Kidney (tissue), 14 donors: ENCODE results near the gene ACOX3. TPM values are rescaled to one million over a fixed set of nuclear protein-coding genes. Genes with fewer than 3 reads are reported as not detected.

Source experiments
- DNase-seq, 5 donors: peaks; one replicate each; pipeline ENCODE4 v3.0.0-alpha.2; 2013 to 2020
- FAIRE-seq: peaks from 2 replicates; lab custom pipeline; 2012; peaks lifted over from hg19 to GRCh38; lab: Jason Lieb, UNC
- H3K27ac ChIP-seq, 2 donors: one replicate each; pipeline ENCODE4 v1.7.0; 2013; ENCODE audit warnings: low read depth in 2 of 2, low read length in 2 of 2, inconsistent platforms in 1 of 2
- H3K27me3 ChIP-seq: one replicate; pipeline ENCODE4 v1.7.1; 2013; ENCODE audit warnings: low read length, inconsistent platforms; ENCODE audit not compliant: control insufficient read depth, insufficient read depth
- H3K36me3 ChIP-seq, 3 donors: one replicate each; pipeline versions ENCODE4 v1.7.0 to v1.7.1; 2013; ENCODE audit warnings: low read length in 3 of 3, control low read depth in 1 of 3, inconsistent platforms in 1 of 3; ENCODE audit not compliant: insufficient read depth in 3 of 3, control insufficient read depth in 2 of 3
- H3K4me1 ChIP-seq, 3 donors: one replicate each; pipeline versions ENCODE4 v1.7.0 to v1.7.1; 2013; ENCODE audit warnings: low read length in 3 of 3, inconsistent platforms in 1 of 3, low read depth in 1 of 3; ENCODE audit not compliant: control insufficient read depth in 2 of 3, insufficient read depth in 2 of 3
- H3K4me3 ChIP-seq, 3 donors: one replicate each; pipeline versions ENCODE4 v1.7.0 to v1.8.1; 2013; ENCODE audit warnings: low read length in 3 of 3, control low read depth in 1 of 3, inconsistent platforms in 1 of 3
- H3K9ac ChIP-seq, 3 donors: one replicate each; pipeline versions ENCODE4 v1.7.0 to v1.7.1; 2013; ENCODE audit warnings: low read length in 3 of 3, control low read depth in 1 of 3, inconsistent platforms in 1 of 3
- H3K9me3 ChIP-seq, 3 donors: one replicate each; pipeline versions ENCODE4 v1.7.0 to v1.7.1; 2013; ENCODE audit warnings: low read length in 3 of 3, control low read depth in 1 of 3, inconsistent platforms in 1 of 3; ENCODE audit not compliant: control insufficient read depth in 2 of 3, insufficient read depth in 1 of 3
- CTCF ChIP-seq: IDR thresholded peaks from 3 replicates; pipeline ENCODE4 v1.5.1; 2012; ENCODE audit warnings: mild to moderate bottlenecking, moderate library complexity, borderline replicate concordance; ENCODE audit not compliant: insufficient read depth; ENCODE audit errors: extremely low read depth
- intact Hi-C: fragments of 100-400 bp; cut with DNase I; formaldehyde crosslinking; loops from one replicate; pipeline ENCODE4 v1.11.1; 2022
- polyA plus RNA-seq: library from polyadenylated mRNA; stranded (reverse); fragments of 350-450 nt; fragmentation: Illumina TruSeq; extraction: RNeasy Lipid Tissue Mini Kit (QIAGEN cat#74804); gene quantifications from one replicate; pipeline ENCODE4 v1.2.3, GENCODE V29; 2014; ENCODE audit warnings: low read depth, low replicate concordance; ENCODE audit not compliant: insufficient read depth
- total RNA-seq: library from RNA; stranded (reverse); fragmentation: NEBNext Ultra II Directional; extraction: Animal tissue kit (Norgen Biotek cat#: 25700); gene quantifications from one replicate; pipeline ENCODE4 v1.2.1, GENCODE V29; 2021
- donor health status: control.
- donor health status: control.
- donor health status: control.
- donor health status: control.
- donor health status: control.
- donor health status: DM: yes; HTN: yes; CAD: no.
- donor health status: Normal renal cell carcinoma (clear cell type).

The ACOX3 gene
- total and polyA plus RNA-seq, 2 donors from 2014 or later = 10.1 to 21.7 TPM

GRCh38 chr4:8412288-8412687 lies 28.2 kb downstream of the ACOX3 start:
- TF ChIP-seq CTCF = no peak

GRCh38 chr4:8411351-8412180 lies 29.0 kb downstream of the ACOX3 start:
- DNase-seq (no peak), FAIRE-seq (no peak)
- TF ChIP-seq CTCF = no peak
- no peaks in the 10 kb centered on the region for H3K9me3 ChIP-seq
- intact Hi-C loops = no loop called here
- no peak overlapping the region for H3K9ac ChIP-seq
- no peaks in the 10 kb centered on the region for H3K27me3 ChIP-seq
- H3K27ac ChIP-seq = no peak overlapping the region
- no peak overlapping the region for H3K4me3 ChIP-seq
- no peaks in the 10 kb centered on the region for H3K4me1 ChIP-seq
- H3K36me3 ChIP-seq = peaks cover 4 to 31% (median 18%) of the 10 kb centered on the region in 3 donors

More at GRCh38 chr4:8412288-8412687, 28.2 kb downstream of the ACOX3 start:
- H3K27ac ChIP-seq = no peak overlapping the region
- no peak overlapping the region for H3K9ac ChIP-seq
- no peak overlapping the region for H3K4me3 ChIP-seq
- H3K27me3 ChIP-seq = no peaks in the 10 kb centered on the region
- no peaks in the 10 kb centered on the region for H3K4me1 ChIP-seq
- H3K9me3 ChIP-seq = no peaks in the 10 kb centered on the region
- FAIRE-seq = no peak
- intact Hi-C loops = no loop called here
- H3K36me3 ChIP-seq = peaks cover 4 to 31% (median 21%) of the 10 kb centered on the region in 3 donors
- DNase-seq = no peak

- Histone ChIP-seq H3K27me3 (no peaks in the 10 kb centered on the region), H3K27ac (no peak overlapping the region), H3K4me3 (no peak overlapping the region), H3K36me3 (peaks cover 4 to 31% (median 18%) of the 10 kb centered on the region in 3 donors), H3K9me3 (no peaks in the 10 kb centered on the region), H3K4me1 (no peaks in the 10 kb centered on the region), H3K9ac (no peak overlapping the region)
- DNase-seq (peak in 4 of 5 donors; percentile 85 to 91 (median 87)), FAIRE-seq (no peak)
- intact Hi-C loops = no loop called here
- peak; percentile 40 for TF ChIP-seq CTCF
These were observed 29.8 kb downstream of the ACOX3 start for GRCh38 chr4:8410641-8411271.
